GM21737 (cell line): ENCODE data around the gene GALNT9.
"Not testable (repeated sequence)": the region's sequence is repeated elsewhere in the genome, so short reads cannot be mapped to it uniquely, and the experiment has no call there.

Experiments
- ATAC-seq: cut with Tn5 transposase; IDR thresholded peaks from one replicate; pipeline ENCODE4 v1.9.1; 2021; ENCODE audit warnings: mild to moderate bottlenecking, moderate library complexity; ENCODE audit not compliant: unreplicated experiment

The GALNT9 gene

GRCh38 chr12:132238488-132238854 is 90.9 kb downstream of the GALNT9 start:
- no peak for ATAC-seq

DNA sequence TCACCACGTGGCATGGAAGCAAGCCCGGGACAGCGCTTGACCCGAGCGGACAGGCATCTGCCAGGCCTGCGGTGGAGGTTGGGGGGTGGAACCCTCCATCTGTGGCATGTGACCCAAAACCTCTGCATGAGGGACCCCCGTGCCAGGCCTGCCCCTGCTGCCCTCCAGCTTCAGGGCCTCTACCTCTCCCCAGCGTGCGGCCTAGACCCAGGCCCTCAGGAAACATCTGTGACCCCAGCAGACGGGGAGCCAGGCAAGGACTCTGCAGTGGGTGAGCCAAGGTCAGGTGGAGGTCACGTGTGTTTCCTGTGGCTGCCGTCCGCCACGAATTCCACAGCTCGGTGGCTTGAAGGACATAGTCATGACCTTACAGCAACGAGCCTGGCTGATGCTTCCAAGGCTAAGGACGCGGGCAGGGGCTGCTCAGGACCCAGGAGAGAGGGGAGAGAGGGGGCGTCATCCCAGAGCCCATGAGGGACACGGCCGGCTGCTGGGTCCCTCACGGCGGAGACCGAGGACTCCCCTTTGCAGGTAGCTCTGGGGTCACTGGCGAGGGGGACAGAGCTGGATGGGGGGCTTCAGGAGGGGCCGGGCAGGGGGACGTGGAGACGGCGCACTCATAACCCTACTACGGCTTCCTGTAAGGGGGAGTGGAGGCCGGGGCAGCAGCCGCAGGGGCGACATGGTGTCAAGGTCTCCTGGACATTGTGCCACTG is 91.5 kb downstream of the GALNT9 start:
- ATAC-seq = no peak

GRCh38 chr12:132236930-132237771 is 92.2 kb downstream of the GALNT9 start:
- no peak for ATAC-seq

GRCh38 chr12:132236129-132236929 is 93.1 kb downstream of the GALNT9 start:
- no peak for ATAC-seq

DNA sequence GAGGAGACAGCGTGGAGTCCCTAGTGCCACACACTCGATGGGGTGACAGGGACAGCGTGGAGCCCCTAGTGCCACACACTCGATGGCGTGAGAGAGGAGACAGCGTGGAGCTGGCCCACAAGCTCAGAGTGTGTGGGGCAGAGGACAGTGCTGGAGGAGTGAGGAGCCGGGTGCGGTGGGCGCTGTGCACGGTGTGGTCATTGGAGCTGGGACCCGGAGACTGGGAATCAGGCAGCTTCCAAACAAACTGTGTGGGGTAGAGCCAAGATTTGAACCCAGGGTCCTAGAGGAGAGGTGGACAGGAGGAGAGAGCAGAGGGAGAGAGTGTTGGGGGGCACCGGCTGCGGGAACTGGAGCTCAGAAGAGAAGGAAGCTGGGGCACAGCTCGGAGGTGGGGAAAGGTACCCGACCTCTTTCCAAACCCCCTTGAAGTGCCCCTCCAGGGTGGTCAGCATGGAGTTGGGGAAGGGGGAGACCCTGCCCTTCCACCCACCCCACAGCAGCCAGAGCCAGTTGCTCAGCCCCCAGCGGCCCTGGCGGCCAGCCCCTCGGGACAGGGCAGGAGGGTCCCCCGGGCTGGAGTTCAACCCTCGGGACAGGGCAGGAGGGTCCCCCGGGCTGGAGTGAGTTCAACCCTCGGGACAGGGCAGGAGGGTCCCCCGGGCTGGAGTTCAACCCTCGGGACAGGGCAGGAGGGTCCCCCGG is 94.1 kb downstream of the GALNT9 start:
- no peak for ATAC-seq

DNA sequence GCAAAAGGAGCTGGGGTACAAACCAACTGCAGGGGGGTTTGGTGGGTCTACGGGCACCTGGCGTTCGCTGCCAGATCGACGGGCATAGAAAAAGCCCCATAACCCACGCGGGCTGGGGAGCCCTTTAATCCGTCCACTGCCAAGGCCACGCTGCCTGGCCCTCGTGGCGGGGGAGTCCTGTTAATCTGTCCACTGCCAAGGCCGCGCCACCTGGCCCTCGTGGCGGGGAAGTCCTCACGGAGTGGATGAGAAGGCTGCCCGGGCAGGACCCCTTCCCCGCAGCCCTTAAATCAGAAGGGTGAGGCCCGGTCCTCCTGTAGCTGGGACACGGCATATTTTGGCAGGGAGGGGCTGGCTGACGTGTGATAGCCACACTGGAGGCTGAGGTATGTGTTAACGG is 99.0 kb downstream of the GALNT9 start:
- ATAC-seq = no peak

DNA sequence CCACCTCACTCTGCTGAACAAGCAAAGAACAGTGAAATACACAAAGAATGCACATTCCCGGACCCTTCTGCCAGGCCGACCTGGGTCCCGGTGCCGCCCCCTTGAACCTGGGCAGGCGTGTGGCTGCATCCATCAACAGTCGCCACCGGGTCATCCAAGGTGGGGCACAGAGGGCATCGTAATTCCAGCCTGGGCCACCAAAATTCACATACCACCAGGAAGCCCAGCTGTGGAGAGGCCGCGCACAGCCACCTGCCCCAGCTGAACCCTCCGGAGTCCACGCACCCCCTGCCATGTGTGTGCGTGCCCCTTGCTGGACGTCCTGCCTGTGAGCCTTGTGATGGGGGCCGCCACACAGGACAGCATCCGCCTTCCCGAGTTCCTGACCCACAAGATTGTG is 99.5 kb downstream of the GALNT9 start:
- ATAC-seq = no peak

- no peak for ATAC-seq
Observed at GRCh38 chr12:132229193-132229760, 100.1 kb downstream of the GALNT9 start.

DNA sequence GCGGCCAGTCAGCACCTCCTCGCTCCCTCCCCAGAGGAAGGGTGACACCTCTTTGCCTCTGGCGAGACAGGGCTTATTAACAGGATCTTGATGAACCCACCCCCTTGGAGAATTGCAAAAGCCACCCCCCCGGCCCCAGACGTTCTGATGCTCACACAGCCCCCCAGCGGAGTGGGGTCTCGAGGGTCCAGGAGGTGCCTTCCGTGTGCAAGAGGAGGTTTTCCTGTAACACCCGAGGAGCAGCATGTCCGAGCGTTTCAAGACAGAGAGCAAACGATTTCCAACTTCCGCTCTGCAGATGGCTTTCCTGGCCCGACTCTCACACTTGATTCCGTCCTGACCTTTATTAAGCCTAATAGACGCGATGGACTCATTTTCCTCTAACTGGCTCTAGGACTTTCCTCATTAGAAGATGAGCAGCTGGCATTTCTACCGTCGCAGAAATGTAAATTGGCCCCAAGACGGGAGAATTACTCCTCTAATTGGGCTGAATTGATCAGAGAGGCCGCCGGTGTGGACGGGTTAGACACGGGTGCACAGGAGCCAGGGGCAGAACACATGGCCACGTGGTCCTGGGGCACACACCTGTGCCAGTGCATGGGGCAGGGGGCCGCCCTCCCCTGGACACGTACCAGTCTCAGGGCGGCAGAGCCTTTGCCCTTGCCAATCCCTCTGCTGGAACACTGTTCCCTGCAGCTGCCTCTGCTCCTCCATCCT is 100.8 kb downstream of the GALNT9 start:
- no peak for ATAC-seq

- ATAC-seq = no peak
Observed at GRCh38 chr12:132227782-132228475, 101.5 kb downstream of the GALNT9 start.

- ATAC-seq = no peak
Observed at GRCh38 chr12:132227118-132227517, 102.3 kb downstream of the GALNT9 start.

DNA sequence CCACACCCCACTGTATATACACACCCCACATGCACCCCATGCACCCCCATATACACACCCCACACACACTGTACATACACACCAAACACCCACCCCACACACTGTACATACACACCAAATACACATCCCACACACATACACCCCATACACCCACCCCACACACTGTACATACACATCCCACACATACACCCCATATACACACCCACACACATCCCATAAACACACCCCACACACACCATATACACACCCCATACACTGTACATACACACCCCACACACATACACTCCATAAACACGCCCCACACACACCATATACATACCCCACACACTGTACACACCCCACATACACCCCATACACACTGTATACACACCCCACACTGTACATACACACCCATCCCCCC is 102.8 kb downstream of the GALNT9 start:
- no peak for ATAC-seq

DNA sequence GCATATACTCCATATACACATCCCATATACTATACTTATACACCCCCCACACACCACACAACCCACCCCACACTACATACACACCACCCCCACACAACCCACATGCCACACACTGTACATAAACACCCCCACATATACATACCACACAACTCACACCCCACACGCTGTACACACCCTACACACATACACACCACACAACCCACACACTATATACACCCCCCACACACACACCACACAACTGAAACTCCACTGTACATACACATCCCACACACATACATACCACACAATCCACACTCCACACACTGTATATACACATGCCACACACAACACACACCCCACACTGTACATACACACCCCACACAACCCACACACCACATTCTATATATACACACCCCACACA is 104.2 kb downstream of the GALNT9 start:
- ATAC-seq = no peak

DNA sequence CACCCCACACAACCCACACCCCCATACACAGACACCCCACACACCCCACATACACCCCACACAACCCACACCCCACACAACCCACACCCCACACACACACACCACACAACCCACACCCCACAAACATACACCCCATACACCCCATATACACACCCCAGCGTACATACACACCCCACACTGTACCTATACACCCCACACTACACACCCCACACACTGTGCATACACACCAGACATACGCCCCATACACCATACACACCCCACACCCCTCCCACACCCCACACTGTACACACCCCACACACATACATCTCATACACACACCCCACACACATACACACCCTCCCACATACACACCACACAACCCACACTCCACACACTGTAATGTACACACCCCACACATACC is 104.9 kb downstream of the GALNT9 start:
- ATAC-seq = no peak

DNA sequence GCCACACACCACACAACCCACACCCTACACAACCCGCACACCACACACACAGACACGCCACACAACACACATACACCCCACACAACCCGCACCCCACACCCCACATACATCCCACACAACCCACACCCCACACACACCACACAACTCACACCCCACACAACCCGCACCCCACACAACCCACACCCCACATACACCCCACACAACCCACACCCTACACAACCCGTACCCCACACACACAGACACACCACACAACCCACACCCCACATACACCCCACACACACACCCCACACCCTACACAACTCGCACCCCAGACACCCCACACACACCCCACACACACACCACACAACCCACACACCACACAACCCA is 106.6 kb downstream of the GALNT9 start:
- no peak for ATAC-seq

DNA sequence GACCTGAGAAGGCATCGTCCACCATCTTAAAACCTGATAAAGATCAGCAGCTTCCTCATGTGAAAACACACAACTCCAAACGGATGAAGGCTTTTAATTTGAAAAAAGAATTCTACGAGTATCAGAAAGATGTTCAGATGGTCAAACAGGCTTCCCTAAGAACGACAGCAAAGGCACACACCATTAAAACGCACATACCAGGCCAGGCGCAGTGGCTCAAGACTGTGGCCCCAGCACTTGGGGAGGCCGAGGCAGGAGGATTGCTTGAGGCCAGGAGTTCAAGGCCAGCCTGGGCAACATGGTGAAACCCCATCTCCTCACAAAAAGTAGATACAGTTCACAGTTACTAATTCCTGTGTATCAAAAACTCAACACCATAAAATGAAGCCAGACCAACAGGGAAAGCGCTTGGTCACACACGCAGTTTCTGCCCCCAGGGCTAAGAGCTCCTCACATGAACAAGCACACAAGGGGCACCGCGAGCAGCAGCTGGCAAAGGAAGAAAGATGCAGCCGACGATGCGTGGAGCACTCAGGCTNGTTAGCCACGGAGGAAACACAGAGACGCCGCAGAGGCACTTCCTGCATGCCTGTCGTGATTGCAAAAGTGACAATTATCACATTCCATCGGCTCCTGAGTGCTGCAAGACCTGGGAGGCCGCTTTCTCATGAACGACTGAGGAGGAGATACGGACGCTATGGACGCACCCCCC is 107.1 kb downstream of the GALNT9 start:
- no peak for ATAC-seq

DNA sequence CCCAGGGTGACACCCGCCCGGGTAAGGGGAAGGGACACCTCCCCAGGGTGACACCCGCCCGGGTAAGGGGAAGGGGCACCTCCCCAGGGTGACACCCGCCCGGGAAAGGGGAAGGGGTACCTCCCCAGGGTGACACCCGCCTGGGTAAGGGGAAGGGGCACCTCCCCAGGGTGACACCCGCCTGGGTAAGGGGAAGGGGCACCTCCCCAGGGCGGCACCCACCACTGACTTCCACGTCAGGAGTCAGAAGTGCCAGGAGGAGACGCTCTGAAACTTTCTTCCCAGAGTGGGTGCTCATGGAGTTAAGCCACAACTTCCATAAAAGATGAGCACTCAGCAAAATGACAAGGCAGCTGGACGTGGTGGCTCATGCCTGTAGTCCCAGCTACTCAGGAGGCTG is 109.6 kb downstream of the GALNT9 start:
- not testable (repeated sequence) for ATAC-seq

GRCh38 chr12:132219323-132219722 is 110.1 kb downstream of the GALNT9 start:
- ATAC-seq = no peak

- ATAC-seq = no peak
Observed at GRCh38 chr12:132218915-132219314, 110.5 kb downstream of the GALNT9 start.
